Large intestine (tissue), 3 donors: Measurements from ENCODE around the gene CTNNBL1. TPM values are rescaled to one million over a fixed set of nuclear protein-coding genes. Genes with fewer than 3 reads are reported as not detected.

ENCODE experiments used
- DNase-seq, 2 donors: peaks; one replicate each; pipeline versions ENCODE4 v3.0.0 to v3.0.0-alpha.2; 2013
- H3K27ac ChIP-seq: one replicate; pipeline ENCODE4 v1.5.1; 2013; ENCODE audit warnings: low read length
- H3K27me3 ChIP-seq: 2 replicates; pipeline ENCODE4 v1.6.1; 2013; ENCODE audit warnings: low read length; ENCODE audit not compliant: control insufficient read depth, insufficient read depth
- H3K36me3 ChIP-seq: 2 replicates; pipeline ENCODE4 v1.6.1; 2013; ENCODE audit warnings: low read length; ENCODE audit not compliant: control insufficient read depth, insufficient read depth
- H3K4me1 ChIP-seq: one replicate; pipeline ENCODE4 v1.6.1; 2013; ENCODE audit warnings: low read length; ENCODE audit not compliant: control insufficient read depth, insufficient read depth
- H3K4me3 ChIP-seq: one replicate; pipeline ENCODE4 v1.5.1; 2013; ENCODE audit warnings: low read length
- H3K9me3 ChIP-seq: one replicate; pipeline ENCODE4 v1.6.1; 2013; ENCODE audit warnings: mild to moderate bottlenecking, low read depth, low read length, moderate library complexity; ENCODE audit not compliant: control insufficient read depth
- WGBS: methylation state at CpG from one replicate; pipeline ENCODE4 v1.1.5; 2013; ENCODE audit warnings: low lambda C conversion rate; ENCODE audit not compliant: insufficient coverage; 5-methylcytosine and 5-hydroxymethylcytosine counted together
- polyA plus RNA-seq: library from polyadenylated mRNA; unstranded; fragments of 120-200 nt; gene quantifications from one replicate; pipeline ENCODE4 v1.2.1, GENCODE V29; 2013

The CTNNBL1 gene
- polyA plus RNA-seq, 1 donor = 40.1 TPM

DNA sequence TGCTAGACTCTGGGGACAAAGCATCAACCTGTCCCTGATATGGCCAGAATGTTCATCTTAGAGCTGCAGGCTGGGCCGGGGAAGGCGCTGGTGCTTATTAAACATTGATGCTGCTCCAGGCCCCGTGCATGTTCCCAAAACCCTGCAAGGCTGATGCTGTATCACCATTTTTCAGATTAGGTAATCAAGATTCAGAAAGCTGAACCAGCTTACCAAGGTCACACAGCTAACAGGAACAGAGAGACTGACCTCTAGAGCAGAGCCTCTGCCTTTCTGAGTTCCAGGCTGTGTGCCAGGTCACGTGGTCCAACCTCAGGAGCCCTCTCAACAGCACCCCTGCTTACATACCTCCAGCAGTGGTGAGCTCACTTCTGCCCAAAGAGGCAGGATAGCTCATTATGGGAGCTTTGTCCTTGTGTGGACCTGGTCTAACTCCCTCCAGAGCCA, 193.0 kb downstream of the CTNNBL1 start:
- no peak for DNase-seq
- H3K27me3 ChIP-seq = no peaks in the 10 kb centered on the region
- no peaks in the 10 kb centered on the region for H3K4me1 ChIP-seq
- WGBS = no CpG with 5 or more reads among the region's 4 CpGs
- no peak overlapping the region for H3K27ac ChIP-seq
- H3K9me3 ChIP-seq = no peaks in the 10 kb centered on the region
- no peaks in the 10 kb centered on the region for H3K36me3 ChIP-seq
- no peak overlapping the region for H3K4me3 ChIP-seq

DNA sequence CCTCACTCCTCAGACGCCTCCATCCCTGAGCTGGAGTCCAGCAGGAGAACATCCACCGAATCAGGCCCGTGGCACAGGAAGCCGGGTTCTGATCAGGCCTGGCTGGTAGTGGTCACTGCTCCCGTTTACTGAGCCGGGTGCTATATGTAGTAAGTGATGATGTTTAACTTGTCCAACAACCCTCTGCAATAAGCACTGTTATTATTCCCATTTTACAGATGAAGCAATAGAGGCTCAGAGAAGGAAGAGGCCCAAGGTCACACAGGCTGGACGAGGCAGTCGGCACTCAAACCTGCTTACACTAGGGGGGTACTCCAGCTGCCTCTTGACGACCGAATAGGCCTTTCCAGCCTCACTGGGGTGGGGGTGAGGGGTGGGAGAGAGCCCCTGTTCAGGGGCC, 194.8 kb downstream of the CTNNBL1 start:
- no peak for DNase-seq
- Histone ChIP-seq H3K36me3 (no peaks in the 10 kb centered on the region), H3K27me3 (no peaks in the 10 kb centered on the region), H3K4me3 (no peak overlapping the region), H3K9me3 (no peaks in the 10 kb centered on the region), H3K4me1 (no peaks in the 10 kb centered on the region), H3K27ac (no peak overlapping the region)
- no CpG with 5 or more reads among the region's 10 CpGs for WGBS

DNA sequence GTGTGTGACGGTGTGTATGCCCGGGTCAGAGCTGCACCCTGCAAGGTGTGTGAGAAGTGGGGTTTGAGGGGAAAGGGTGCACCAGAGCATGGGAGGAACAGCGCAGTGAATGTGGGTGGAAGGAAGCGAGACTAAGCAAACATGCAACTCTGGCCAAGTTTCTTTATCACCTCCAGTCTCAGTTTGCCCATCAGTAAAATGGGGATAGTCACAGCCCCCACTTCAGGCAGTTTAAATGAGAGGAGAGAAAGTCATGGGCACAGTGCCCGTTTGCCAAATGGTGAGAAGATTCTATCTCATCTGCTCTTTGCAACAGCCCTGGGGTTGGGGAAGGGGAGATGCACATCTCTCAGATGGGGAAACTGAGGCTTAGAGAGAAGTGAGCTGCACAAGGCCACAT, 196.3 kb downstream of the CTNNBL1 start:
- no peaks in the 10 kb centered on the region for H3K27me3 ChIP-seq
- no CpG with 5 or more reads among the region's 5 CpGs for WGBS
- H3K4me3 ChIP-seq = no peak overlapping the region
- no peak for DNase-seq
- no peaks in the 10 kb centered on the region for H3K36me3 ChIP-seq
- no peaks in the 10 kb centered on the region for H3K4me1 ChIP-seq
- no peaks in the 10 kb centered on the region for H3K9me3 ChIP-seq
- H3K27ac ChIP-seq = no peak overlapping the region

DNA sequence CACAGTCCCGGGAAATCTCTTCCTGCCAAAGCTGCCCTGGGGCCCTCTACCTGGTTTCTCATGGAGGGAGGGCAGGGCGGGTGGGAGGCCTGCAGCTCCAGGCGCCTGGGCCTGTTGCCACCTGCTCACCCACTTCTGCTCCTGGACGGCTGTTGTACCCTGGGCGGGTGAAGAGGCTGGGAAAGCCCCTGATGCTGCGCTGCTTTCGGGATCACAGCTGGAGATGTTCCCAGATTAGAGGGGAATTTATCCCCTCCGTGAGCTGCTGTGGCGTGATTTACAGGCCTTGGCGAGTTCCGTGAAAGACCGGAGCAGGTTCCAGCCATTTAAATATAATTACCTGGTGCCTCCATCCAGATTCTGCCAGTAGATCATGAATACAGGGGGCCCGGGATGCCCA, 196.8 kb downstream of the CTNNBL1 start:
- no peak for DNase-seq
- H3K4me3 ChIP-seq = no peak overlapping the region
- no peaks in the 10 kb centered on the region for H3K27me3 ChIP-seq
- no peak overlapping the region for H3K27ac ChIP-seq
- no peaks in the 10 kb centered on the region for H3K36me3 ChIP-seq
- no CpG with 5 or more reads among the region's 13 CpGs for WGBS
- no peaks in the 10 kb centered on the region for H3K4me1 ChIP-seq
- H3K9me3 ChIP-seq = no peaks in the 10 kb centered on the region

DNA sequence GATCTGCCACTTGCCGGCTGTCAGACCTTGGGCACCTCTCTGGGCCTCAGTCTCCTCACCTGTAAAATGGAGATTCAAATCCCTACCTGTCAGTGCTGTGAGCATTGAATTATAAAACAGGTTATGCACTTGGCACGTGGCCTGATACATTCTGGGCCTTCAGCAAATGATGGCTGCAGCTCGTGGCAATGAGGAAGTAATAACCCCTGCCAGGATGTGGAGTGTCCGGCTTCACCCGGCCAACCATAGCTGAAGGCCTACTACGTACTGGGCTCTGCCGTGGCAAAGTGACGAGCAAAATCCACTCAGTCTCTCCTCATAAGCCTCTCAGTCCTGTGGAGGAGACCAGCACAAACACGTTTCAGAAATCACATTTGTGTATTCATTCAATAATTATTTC, 198.2 kb downstream of the CTNNBL1 start:
- WGBS = no CpG with 5 or more reads among the region's 9 CpGs
- H3K36me3 ChIP-seq = no peaks in the 10 kb centered on the region

DNA sequence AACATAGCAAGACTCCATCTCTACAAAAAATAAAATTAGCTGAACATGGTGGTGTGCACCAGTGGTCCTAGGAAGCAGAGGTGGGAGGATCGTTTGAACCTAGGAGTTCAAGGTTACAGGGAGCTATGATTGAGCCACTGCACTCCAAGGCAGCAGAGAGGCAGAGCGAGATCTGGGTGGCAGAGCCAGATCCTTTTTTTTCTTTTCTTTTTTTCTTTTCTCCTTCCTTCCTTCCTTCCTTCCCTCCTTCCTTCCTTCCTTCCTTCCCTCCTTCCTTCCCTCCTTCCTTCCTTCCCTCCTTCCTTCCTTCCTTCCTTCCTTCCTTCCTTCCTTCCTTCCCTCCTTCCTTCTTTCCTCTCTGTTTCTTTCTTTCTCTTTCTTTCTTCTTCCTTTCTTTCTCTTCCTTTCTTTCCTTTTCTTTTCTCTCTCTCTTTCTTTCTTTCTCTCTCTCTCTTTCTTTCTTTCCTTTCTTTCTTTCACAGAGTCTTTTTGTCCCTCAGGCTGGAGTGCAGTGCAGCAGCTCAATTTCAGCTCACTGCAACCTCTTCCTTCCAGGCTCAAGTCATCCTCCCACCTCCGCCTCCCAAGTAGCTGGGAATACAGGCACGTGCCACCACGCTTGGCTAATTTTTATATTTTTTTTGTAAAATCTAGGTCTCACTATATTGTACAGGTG, 199.9 kb downstream of the CTNNBL1 start:
- no peak for DNase-seq
- Histone ChIP-seq H3K4me3 (no peak overlapping the region), H3K36me3 (no peaks in the 10 kb centered on the region), H3K27me3 (no peaks in the 10 kb centered on the region), H3K27ac (no peak overlapping the region), H3K4me1 (no peaks in the 10 kb centered on the region), H3K9me3 (no peaks in the 10 kb centered on the region)
- 57% methylated on average over 1 of the region's 5 CpGs for WGBS

More for the DNA sequence above, 198.2 kb downstream of the CTNNBL1 start:
- H3K4me1 ChIP-seq = no peaks in the 10 kb centered on the region
- no peak overlapping the region for H3K27ac ChIP-seq
- no peaks in the 10 kb centered on the region for H3K9me3 ChIP-seq
- no peak overlapping the region for H3K4me3 ChIP-seq
- no peaks in the 10 kb centered on the region for H3K27me3 ChIP-seq
- DNase-seq = no peak

DNA sequence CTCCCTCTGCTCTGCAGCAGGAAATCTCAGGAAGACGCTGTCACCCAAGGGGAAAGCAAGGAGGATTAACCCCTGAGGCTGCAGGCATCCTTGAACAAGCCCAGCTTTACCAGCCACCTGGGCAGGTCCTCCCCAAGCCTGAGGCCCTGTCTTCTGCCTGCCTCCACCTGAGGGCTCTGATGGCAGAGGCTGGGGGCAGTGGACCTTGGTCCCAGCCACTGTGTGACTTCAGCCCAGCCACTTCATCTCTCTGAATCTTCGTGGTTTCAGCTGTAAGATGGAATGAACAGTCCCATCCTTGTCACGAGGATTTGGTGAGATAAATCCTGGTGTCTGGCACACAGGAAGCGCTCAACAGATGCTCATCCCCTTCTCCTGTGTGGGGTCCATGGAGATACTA, 200.6 kb downstream of the CTNNBL1 start:
- H3K4me3 ChIP-seq = no peak overlapping the region

DNA sequence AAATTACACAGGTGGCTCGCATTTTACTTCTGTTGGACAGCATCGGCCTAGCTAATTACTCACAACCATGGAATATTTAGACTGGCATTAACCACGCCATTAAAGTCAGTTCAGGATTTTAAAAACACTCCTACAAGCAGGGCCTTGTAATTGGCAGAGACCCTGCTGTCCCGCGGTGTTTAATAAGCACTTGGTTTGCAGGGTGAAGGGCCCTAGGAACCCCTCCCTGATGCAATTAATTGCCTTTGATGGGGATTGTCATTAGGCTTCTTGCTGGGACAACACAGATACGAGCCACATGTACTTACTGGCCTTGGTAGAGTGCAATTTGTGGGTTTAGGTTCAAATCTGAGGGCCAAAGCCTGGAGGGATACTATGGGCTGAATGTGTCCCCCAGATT, 201.3 kb downstream of the CTNNBL1 start:
- Histone ChIP-seq H3K27ac (no peak overlapping the region), H3K27me3 (peaks cover 12% of the 10 kb centered on the region), H3K4me1 (no peaks in the 10 kb centered on the region), H3K36me3 (no peaks in the 10 kb centered on the region), H3K4me3 (no peak overlapping the region), H3K9me3 (no peaks in the 10 kb centered on the region)
- WGBS = no CpG with 5 or more reads among the region's 6 CpGs
- no peak for DNase-seq

More for the DNA sequence above, 200.6 kb downstream of the CTNNBL1 start:
- no peak overlapping the region for H3K27ac ChIP-seq
- DNase-seq = no peak
- H3K27me3 ChIP-seq = peaks cover 5% of the 10 kb centered on the region
- no CpG with 5 or more reads among the region's 4 CpGs for WGBS
- no peaks in the 10 kb centered on the region for H3K4me1 ChIP-seq
- H3K36me3 ChIP-seq = no peaks in the 10 kb centered on the region
- no peaks in the 10 kb centered on the region for H3K9me3 ChIP-seq

DNA sequence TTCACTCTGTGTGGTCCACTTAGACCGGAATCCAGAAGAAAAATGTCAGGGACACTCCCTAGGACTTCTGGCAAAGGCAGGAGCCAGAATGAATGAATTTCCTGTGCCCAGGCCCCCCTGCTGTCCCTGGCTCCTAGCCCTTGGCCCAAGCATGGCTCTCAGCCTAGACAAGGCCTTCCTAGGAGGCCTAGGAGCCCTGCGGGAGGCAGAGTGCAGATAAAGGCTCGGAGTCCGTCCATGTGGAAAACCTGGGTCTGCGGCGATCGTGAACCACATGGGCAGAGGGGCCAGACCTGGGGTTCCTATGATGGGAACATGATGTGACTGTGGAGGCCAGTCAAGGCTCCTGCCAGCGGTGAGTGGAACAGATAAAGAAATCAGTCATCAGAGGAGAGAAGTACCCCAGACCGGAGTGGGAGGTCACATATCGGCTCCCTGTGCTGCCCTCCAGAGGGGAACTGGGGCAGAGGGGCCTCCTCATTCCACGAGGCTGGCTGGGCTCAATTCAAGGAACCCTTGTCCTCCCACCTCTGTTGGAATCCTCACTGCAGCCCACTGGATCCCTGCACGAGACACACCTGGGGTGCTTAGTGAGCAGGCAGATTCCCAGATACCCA, 203.2 kb downstream of the CTNNBL1 start:
- no peak overlapping the region for H3K27ac ChIP-seq
- peak in 1 of 2 donors; percentile 76 for DNase-seq
- H3K27me3 ChIP-seq = peaks cover 22% of the 10 kb centered on the region
- no peaks in the 10 kb centered on the region for H3K9me3 ChIP-seq
- no peak overlapping the region for H3K4me3 ChIP-seq
- H3K4me1 ChIP-seq = no peaks in the 10 kb centered on the region
- no peaks in the 10 kb centered on the region for H3K36me3 ChIP-seq
- WGBS = no CpG with 5 or more reads among the region's 12 CpGs

DNA sequence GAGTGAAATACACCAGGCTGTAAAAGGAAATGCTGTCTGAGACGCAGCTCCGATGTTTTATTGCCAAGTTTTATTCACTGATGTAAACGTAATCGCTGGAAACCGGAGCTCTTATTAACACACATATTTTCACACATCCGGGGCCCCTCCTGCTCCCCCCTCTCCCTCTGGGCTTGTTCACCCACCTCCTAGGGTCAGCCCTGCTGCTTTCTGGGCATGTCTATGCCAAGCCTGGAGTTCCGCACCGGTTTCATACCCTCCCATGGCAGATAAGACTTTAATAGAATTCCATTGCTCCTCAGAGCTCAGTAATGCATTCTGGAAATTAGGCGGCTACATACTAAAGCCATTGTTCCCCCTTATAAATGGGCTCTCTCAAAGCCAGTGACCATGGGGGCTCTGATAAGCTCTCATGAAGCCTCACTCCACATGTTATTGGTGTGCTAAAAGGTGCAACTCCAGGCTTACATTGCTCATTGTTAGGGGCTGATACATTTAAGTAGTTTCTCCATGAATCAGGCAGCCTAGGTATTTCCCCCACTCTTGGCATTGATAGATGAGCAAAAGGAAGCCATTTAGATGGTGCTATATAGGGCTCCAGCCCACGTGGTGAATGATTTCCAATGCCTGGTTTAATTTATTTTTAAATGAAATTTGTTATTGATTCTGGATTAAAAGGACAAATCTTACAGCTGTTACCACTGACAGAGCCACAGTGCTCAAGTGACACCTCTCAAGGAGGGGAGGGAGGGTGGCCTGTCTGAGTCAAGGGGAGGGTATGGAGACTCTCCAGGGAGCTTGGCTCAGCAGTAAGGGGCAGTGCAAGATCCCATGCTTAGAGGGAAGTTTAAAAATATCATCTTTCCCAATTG, 204.6 kb downstream of the CTNNBL1 start:
- 90% methylated on average over 2 of the region's 10 CpGs for WGBS
- Histone ChIP-seq H3K4me3 (no peak overlapping the region), H3K27ac (no peak overlapping the region), H3K9me3 (no peaks in the 10 kb centered on the region), H3K4me1 (peaks cover 2% of the 10 kb centered on the region), H3K36me3 (no peaks in the 10 kb centered on the region), H3K27me3 (peaks cover 31% of the 10 kb centered on the region)
- no peak for DNase-seq
